CD4-positive, alpha-beta T cell treated with Interleukin-17A for 1 hour (primary cell): ENCODE data around the gene METTL1.

ENCODE experiments used
- DNase-seq: peaks from one replicate; pipeline ENCODE4 v3.0.0-alpha.2; 2020

Gene METTL1

GRCh38 chr12:57735952-57736740, 35.8 kb downstream of the METTL1 start:
- no peak for DNase-seq

- no peak for DNase-seq
These were observed 36.6 kb downstream of the METTL1 start for GRCh38 chr12:57735198-57735855.

- DNase-seq, result no peak
These were observed 37.3 kb downstream of the METTL1 start for GRCh38 chr12:57734591-57734990.

- DNase-seq, result no peak
These were observed 38.0 kb downstream of the METTL1 start for GRCh38 chr12:57733928-57734327.

- DNase-seq, result no peak
These were observed 38.9 kb downstream of the METTL1 start for GRCh38 chr12:57732726-57733593.

GRCh38 chr12:57732270-57732669, 39.6 kb downstream of the METTL1 start:
- no peak for DNase-seq

GRCh38 chr12:57731411-57732080, 40.4 kb downstream of the METTL1 start:
- DNase-seq, result no peak

GRCh38 chr12:57730336-57731067, 41.4 kb downstream of the METTL1 start:
- DNase-seq, result no peak

- DNase-seq, result no peak
These were observed 42.5 kb downstream of the METTL1 start for GRCh38 chr12:57729321-57729844.

- no peak for DNase-seq
These were observed 44.0 kb downstream of the METTL1 start for GRCh38 chr12:57727758-57728395.

- no peak for DNase-seq
These were observed 44.8 kb downstream of the METTL1 start for GRCh38 chr12:57726884-57727757.

- DNase-seq, result peak; percentile 40
These were observed 45.6 kb downstream of the METTL1 start for GRCh38 chr12:57726151-57726883.

GRCh38 chr12:57725851-57726150, 46.1 kb downstream of the METTL1 start:
- DNase-seq, result no peak

GRCh38 chr12:57724936-57725740, 46.8 kb downstream of the METTL1 start:
- no peak for DNase-seq

GRCh38 chr12:57724003-57724935, 47.6 kb downstream of the METTL1 start:
- no peak for DNase-seq

GRCh38 chr12:57723630-57723962, 48.3 kb downstream of the METTL1 start:
- DNase-seq, result no peak

GRCh38 chr12:57722716-57723629, 48.9 kb downstream of the METTL1 start:
- DNase-seq, result no peak
